Epithelial cell of umbilical artery (primary cell): ENCODE results near the gene ABRAXAS1. TPM values are rescaled to one million over a fixed set of nuclear protein-coding genes. Genes with fewer than 3 reads are reported as not detected.

Source experiments
- total RNA-seq: library from RNA; depleted of rRNA; stranded (reverse); fragments of >200 nt; gene quantifications from 2 replicates; pipeline ENCODE4 v1.2.3, GENCODE V29; 2014

ABRAXAS1 gene
- 14.3 and 20.1 TPM in 2 replicates for total RNA-seq

DNA sequence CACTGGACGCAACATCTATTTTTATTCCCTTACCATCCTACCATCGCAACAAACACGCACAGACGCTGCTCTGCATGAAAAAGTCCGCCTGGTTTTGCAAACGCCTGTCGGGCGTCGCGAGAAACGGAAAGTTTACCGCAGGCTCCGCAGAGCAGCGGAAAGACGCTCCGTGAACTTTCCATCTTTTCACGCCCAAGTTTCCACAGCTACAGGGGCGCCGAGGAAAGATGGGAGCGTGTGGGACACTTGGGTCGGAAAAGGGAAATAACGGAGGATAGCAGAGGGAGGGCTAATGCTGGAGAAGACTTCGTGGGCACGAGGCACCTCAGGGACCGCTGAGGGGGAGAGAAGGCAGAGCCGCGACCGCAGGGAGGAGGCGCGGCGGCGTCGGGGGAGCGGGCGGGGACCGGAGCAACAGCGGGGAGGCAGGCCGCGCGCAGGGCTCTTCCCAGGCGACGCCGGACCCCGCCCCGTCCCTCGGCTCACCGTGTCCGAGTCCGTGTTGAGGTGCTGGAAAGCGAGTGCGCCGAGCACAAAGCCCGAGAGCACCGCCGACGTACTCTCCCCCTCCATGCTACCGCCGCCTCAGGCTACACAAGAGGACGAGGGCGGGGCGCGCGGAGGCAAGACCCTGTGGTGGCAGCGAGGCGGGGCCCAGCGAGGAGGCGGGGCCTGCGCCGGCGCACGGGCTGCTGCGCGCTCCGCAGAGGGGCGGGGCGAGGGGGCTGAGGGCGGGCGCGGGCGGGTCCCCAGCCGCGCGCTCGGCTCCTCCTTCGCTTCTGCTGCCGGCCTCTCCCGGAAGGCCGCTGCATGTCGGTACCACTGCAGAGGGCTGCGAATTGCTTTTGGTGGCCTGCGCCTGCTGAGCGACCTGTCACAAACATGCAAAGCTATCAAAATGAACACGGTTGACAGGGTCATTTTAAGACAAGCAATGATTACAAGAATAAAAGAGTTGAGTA lies at the start of gene ABRAXAS1:
Gene ABRAXAS1, minus strand, starts transcription at position 601 of the 962 bp plus-strand sequence. Its CDS starts 28 bp downstream, at position 573.

DNA sequence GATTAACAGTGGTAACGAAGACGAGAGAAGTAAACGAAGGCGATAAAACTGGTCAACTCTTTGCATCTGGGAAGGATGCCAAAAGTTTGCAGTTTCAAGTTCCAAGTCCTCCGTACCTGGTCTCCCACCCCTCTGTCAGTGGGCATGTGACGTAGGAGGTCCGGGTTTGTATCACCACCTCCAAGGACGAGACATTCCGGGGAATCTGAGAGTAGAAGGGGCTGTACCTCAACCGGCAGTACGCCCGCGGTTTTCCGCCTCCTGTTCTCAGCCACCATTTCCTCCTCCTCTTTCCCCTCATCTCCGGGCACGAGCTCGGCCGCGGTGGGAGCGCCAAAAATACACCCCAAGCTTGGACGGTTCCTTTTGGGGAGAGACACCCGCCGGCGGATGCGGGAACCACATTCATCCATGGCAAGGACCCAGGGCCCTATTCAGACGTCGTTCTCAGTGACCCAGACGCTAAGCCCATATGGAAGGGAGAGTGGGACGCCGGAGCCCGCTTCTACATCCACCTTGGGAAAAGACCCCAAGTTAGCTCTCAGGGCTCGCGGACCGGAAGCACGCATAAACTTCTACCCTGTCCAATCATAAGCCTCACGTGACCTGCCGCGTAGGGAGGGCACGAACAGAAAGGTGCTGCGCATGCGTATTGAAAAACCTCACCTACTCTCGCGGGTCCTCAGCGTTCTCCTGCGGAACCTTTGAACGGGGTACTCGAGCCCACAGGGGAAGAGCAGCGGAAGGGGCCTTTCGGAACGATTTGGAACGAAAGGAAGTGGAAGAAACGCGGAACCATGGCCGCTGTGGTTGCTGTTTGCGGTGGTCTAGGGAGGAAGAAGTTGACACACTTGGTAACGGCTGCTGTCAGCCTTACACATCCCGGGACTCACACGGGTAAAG lies 29.4 kb downstream of the ABRAXAS1 start, which contains the start of the genes HELQ and MRPS18C:
Gene HELQ, minus strand, starts transcription at position 543 of the 903 bp plus-strand sequence. Its CDS starts 130 bp downstream, at position 413.
Gene MRPS18C, plus strand, starts transcription at position 778 of the 903 bp plus-strand sequence. Its CDS starts 20 bp downstream, at position 798.

Other genes with a start within 250 kb of the ABRAXAS1 start
- 17.5 and 24.0 TPM in 2 replicates for gene COQ2, start 200.3 kb downstream of the ABRAXAS1 start, total RNA-seq
- 2.3 and 7.6 TPM in 2 replicates for gene HPSE, start 150.3 kb downstream of the ABRAXAS1 start, total RNA-seq
- 10.1 and 20.4 TPM in 2 replicates for gene HELQ, start 29.3 kb downstream of the ABRAXAS1 start, total RNA-seq
- 35.4 and 70.5 TPM in 2 replicates for gene MRPS18C, start 29.0 kb downstream of the ABRAXAS1 start, total RNA-seq
- gene GPAT3, start 51.0 kb upstream of the ABRAXAS1 start, total RNA-seq: 1.9 and 3.0 TPM in 2 replicates